ENCODE measurements around the gene UNC45B. TPM values are rescaled to one million over a fixed set of nuclear protein-coding genes. Genes with fewer than 3 reads are reported as not detected.

The UNC45B gene
- polyA plus RNA-seq, 1 donor from 2014 or later = not detected

GRCh38 chr17:35214631-35215273 is 67.1 kb downstream of the UNC45B start:
- Histone ChIP-seq H3F3A (ENCODE audit: insufficient read depth, low read length, poor library complexity, severe bottlenecking) (no peaks in the 10 kb centered on the region), H3K27me3 (ENCODE audit: insufficient read depth, low read depth, low read length) (no peaks in the 10 kb centered on the region), H3K9me3 (ENCODE audit: low read length) (no peaks in the 10 kb centered on the region), H3K9me2 (ENCODE audit: insufficient read depth, low read length) (no peaks in the 10 kb centered on the region), H3K4me3 (ENCODE audit: low read length) (no peak overlapping the region), H4K20me1 (ENCODE audit: insufficient read depth) (no peaks in the 10 kb centered on the region), H3K79me2 (replicated peaks; ENCODE audit: insufficient read depth, low read length) (no peaks in the 10 kb centered on the region), H3K27ac (ENCODE audit: low read length) (no peak overlapping the region), H3K36me3 (ENCODE audit: insufficient read depth, low read length) (no peaks in the 10 kb centered on the region), H3K4me2 (ENCODE audit: low read length) (no peak overlapping the region), H3K9ac (ENCODE audit: low read length) (no peak overlapping the region), H2AFZ (ENCODE audit: low read depth, low read length) (no peak overlapping the region)
- TF ChIP-seq TAF1 (IDR thresholded peaks at IDR 0.05; ENCODE audit: low read depth) (no peak), REST (IDR thresholded peaks at IDR 0.05; ENCODE audit: borderline replicate concordance) (no peak), MXI1 (conservative IDR thresholded peaks at IDR 0.05; ENCODE audit: poor library complexity, severe bottlenecking) (no peak), CTCF (IDR thresholded peaks at IDR 0.05; ENCODE audit: poor library complexity, severe bottlenecking) (no peak), SMC3 (conservative IDR thresholded peaks at IDR 0.05; ENCODE audit: poor library complexity) (no peak), EZH2 (IDR thresholded peaks at IDR 0.05; ENCODE audit: borderline replicate concordance, insufficient read depth, low read length, poor library complexity, severe bottlenecking) (no peak), EP300 (conservative IDR thresholded peaks at IDR 0.05; ENCODE audit: poor library complexity, severe bottlenecking) (no peak), RAD21 (conservative IDR thresholded peaks at IDR 0.05) (no peak), POLR2AphosphoS5 (IDR thresholded peaks at IDR 0.05) (no peak)

- no peak overlapping the region for H2AFZ ChIP-seq (ENCODE audit: low read depth, low read length)
- no peaks in the 10 kb centered on the region for H3K36me3 ChIP-seq (ENCODE audit: insufficient read depth, low read length)
- H3K9ac ChIP-seq (ENCODE audit: low read length) = no peak overlapping the region
- H3K9me2 ChIP-seq (ENCODE audit: insufficient read depth, low read length) = no peaks in the 10 kb centered on the region
- no peak for TF ChIP-seq REST (IDR thresholded peaks at IDR 0.05; ENCODE audit: borderline replicate concordance)
- TF ChIP-seq EZH2 (IDR thresholded peaks at IDR 0.05; ENCODE audit: borderline replicate concordance, insufficient read depth, low read length, poor library complexity, severe bottlenecking) = no peak
- no peak for TF ChIP-seq SMC3 (conservative IDR thresholded peaks at IDR 0.05; ENCODE audit: poor library complexity)
- TF ChIP-seq EP300 (conservative IDR thresholded peaks at IDR 0.05; ENCODE audit: poor library complexity, severe bottlenecking) = no peak
- TF ChIP-seq CTCF (IDR thresholded peaks at IDR 0.05; ENCODE audit: poor library complexity, severe bottlenecking) = no peak
- TF ChIP-seq TAF1 (IDR thresholded peaks at IDR 0.05; ENCODE audit: low read depth) = no peak
- no peak for TF ChIP-seq RAD21 (conservative IDR thresholded peaks at IDR 0.05)
- no peak for TF ChIP-seq POLR2AphosphoS5 (IDR thresholded peaks at IDR 0.05)
- no peak for TF ChIP-seq MXI1 (conservative IDR thresholded peaks at IDR 0.05; ENCODE audit: poor library complexity, severe bottlenecking)
- H3K9me3 ChIP-seq (ENCODE audit: low read length) = no peaks in the 10 kb centered on the region
- H3F3A ChIP-seq (ENCODE audit: insufficient read depth, low read length, poor library complexity, severe bottlenecking) = no peaks in the 10 kb centered on the region
- no peak overlapping the region for H3K4me3 ChIP-seq (ENCODE audit: low read length)
- H4K20me1 ChIP-seq (ENCODE audit: insufficient read depth) = no peaks in the 10 kb centered on the region
- H3K27ac ChIP-seq (ENCODE audit: low read length) = no peak overlapping the region
- H3K79me2 ChIP-seq (replicated peaks; ENCODE audit: insufficient read depth, low read length) = no peaks in the 10 kb centered on the region
- H3K27me3 ChIP-seq (ENCODE audit: insufficient read depth, low read depth, low read length) = no peaks in the 10 kb centered on the region
- H3K4me2 ChIP-seq (ENCODE audit: low read length) = no peak overlapping the region
Measured at GRCh38 chr17:35217107-35217506, 69.5 kb downstream of the UNC45B start.
